Right lobe of liver (tissue), 4 donors: ENCODE data around the gene AFDN.

ENCODE experiments used
- POLR2A ChIP-seq: fragments of 450-650 bp; IDR thresholded peaks from one replicate; pipeline ENCODE4 v1.6.1; 2017; ENCODE audit warnings: antibody characterized with exemption, mild to moderate bottlenecking
- TF ChIP-seq, protein P1 (sequence below), 4 donors: fragments of 200-600 bp in 3 of 4; fragments of 450-650 bp in 1 of 4; IDR thresholded peaks; one replicate each; pipeline versions ENCODE4 v1.5.1 to v1.8.0; 2016 to 2022; ENCODE audit warnings: antibody characterized with exemption in 4 of 4, mild to moderate bottlenecking in 2 of 4
- donor health status: DM: no; HTN: no; CAD: no.
- donor health status: DM: no; HTN: no; CAD: no.
- donor health status: DM: no; HTN: yes; CAD: no.

DNA sequence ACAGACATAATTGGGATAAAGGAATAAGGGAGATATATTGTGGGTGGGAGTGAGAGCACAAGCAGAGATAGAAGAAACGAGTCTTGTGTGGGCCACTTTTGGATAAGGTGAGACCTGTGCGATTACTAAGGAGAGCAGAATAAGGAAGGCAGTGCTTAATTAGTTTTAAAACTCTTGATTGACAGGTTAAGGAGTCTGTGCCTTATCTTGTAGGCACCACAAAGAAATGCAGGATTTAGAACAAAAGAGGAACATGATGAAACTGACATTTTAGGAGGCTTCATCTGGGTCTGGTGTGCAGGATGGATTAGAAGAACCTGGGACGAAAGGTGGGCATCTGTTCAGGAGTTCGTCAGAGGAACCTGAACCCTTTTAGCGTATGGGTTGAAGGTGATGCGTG is 100.5 kb downstream of the AFDN start:
- TF ChIP-seq, protein P1, sequence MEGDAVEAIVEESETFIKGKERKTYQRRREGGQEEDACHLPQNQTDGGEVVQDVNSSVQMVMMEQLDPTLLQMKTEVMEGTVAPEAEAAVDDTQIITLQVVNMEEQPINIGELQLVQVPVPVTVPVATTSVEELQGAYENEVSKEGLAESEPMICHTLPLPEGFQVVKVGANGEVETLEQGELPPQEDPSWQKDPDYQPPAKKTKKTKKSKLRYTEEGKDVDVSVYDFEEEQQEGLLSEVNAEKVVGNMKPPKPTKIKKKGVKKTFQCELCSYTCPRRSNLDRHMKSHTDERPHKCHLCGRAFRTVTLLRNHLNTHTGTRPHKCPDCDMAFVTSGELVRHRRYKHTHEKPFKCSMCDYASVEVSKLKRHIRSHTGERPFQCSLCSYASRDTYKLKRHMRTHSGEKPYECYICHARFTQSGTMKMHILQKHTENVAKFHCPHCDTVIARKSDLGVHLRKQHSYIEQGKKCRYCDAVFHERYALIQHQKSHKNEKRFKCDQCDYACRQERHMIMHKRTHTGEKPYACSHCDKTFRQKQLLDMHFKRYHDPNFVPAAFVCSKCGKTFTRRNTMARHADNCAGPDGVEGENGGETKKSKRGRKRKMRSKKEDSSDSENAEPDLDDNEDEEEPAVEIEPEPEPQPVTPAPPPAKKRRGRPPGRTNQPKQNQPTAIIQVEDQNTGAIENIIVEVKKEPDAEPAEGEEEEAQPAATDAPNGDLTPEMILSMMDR (IDR thresholded peaks at IDR 0.05): no peak
- no peak for TF ChIP-seq POLR2A
